H1 (cell line): ENCODE results near the gene APOC4. TPM values are rescaled to one million over a fixed set of nuclear protein-coding genes. Genes with fewer than 3 reads are reported as not detected.

Source experiments
- CBX5 ChIP-seq: fragments of 300-800, 300-1000 bp; sonication (generic); IDR thresholded peaks from 2 replicates; pipeline ENCODE4 v1.7.1; 2016; ENCODE audit warnings: antibody characterized with exemption, low read length, low read depth
- CHD2 ChIP-seq: IDR thresholded peaks from 2 replicates; pipeline ENCODE4 v1.6.1; 2012; ENCODE audit warnings: low read length, improper control_type of control experiment
- CHD7 ChIP-seq: fragments of 300-600 bp; sonication (generic); IDR thresholded peaks from 2 replicates; pipeline ENCODE4 v1.7.1; 2012; ENCODE audit warnings: low read length, moderate library complexity, mild to moderate bottlenecking, inconsistent platforms; ENCODE audit not compliant: insufficient replicate concordance
- GTF2F1 ChIP-seq: IDR thresholded peaks from 2 replicates; pipeline ENCODE4 v1.6.1; 2012; ENCODE audit warnings: low read depth, low read length, improper control_type of control experiment, borderline replicate concordance
- KDM5A ChIP-seq: fragments of 200-600 bp; IDR thresholded peaks from 2 replicates; pipeline ENCODE4 v1.7.1; 2012; ENCODE audit warnings: mild to moderate bottlenecking, low read length, inconsistent platforms, mixed read lengths
- SIX5 ChIP-seq: IDR thresholded peaks from 2 replicates; pipeline ENCODE4 v1.6.1; 2011; ENCODE audit warnings: mild to moderate bottlenecking, low read depth, low read length
- SP1 ChIP-seq: IDR thresholded peaks from 2 replicates; pipeline ENCODE4 v1.6.1; 2011; ENCODE audit warnings: low read depth, low read length
- SP2 ChIP-seq: IDR thresholded peaks from 2 replicates; pipeline ENCODE4 v1.6.1; 2012; ENCODE audit warnings: mild to moderate bottlenecking, low read length, inconsistent platforms
- YY1 ChIP-seq: IDR thresholded peaks from 2 replicates; pipeline ENCODE4 v1.6.1; 2011; ENCODE audit warnings: low read depth, mild to moderate bottlenecking, low read length
- polyA plus RNA-seq, 7 experiments: library from polyadenylated mRNA; depleted of rRNA in 3 of 7; stranded (reverse) in 5 of 7; unstranded in 2 of 7; fragments of >200 nt in 5 of 7; fragments of 200-250 nt in 2 of 7; gene quantifications; 1 replicate in 5 of 7; 2 replicates in 1 of 7; 4 replicates in 1 of 7; pipeline versions ENCODE4 v1.2.1 to v1.2.3, GENCODE V29; 2011 to 2013; ENCODE audit warnings: missing spikeins in 2 of 7, mixed read lengths in 2 of 7
- total RNA-seq: library from RNA; stranded (reverse); fragmentation: NEBNext Ultra II Directional; extraction: Animal tissue kit (Norgen Biotek cat#: 25700); gene quantifications from 2 replicates; pipeline ENCODE4 v1.2.1, GENCODE V29; 2021

The APOC4 gene
- total and polyA plus RNA-seq, 2 of the 8 experiments (the other 6 are each of a cell fraction or from before 2014, with no cell fraction given) = not detected

GRCh38 chr19:44954649-44955504, 12.8 kb downstream of the APOC4 start, which contains the start of gene CLPTM1 (continued):
- TF ChIP-seq KDM5A (peak; percentile 62), CBX5 (no peak), CHD7 (no peak), GTF2F1 (no peak), SP2 (no peak), SP1 (peak; percentile 42; the same call in 1 of the 2 replicates), CHD2 (peak; percentile 95), YY1 (peak; percentile 87), SIX5 (no peak)
